B cell (primary cell): ENCODE results near the gene HK2. TPM values are rescaled to one million over a fixed set of nuclear protein-coding genes. Genes with fewer than 3 reads are reported as not detected.

Source experiments
- ATAC-seq: fragments of 200-7000 bp; cut with Tn5 transposase; one replicate; pipeline ENCODE4 v1.10.0; 2021; ENCODE audit warnings: low read depth, mild to moderate bottlenecking, moderate number of reproducible peaks, moderate library complexity
- CTCF ChIA-PET: fragments of 350-600 bp; sonication (Branson Sonifier 250); formaldehyde crosslinking; loops from one replicate; lab custom pipeline; 2021; ENCODE audit warnings: antibody characterized with exemption, inconsistent platforms; lab: Charles Lee
- POLR2A ChIA-PET: fragments of 350-600 bp; sonication (Branson Sonifier 250); formaldehyde crosslinking; loops from one replicate; lab custom pipeline; 2021; ENCODE audit warnings: antibody characterized with exemption; lab: Charles Lee
- DNase-seq: peaks from one replicate; pipeline ENCODE4 v3.0.0; 2013
- H2AFZ ChIP-seq: 2 replicates; pipeline ENCODE4 v1.6.1; 2012; ENCODE audit warnings: mild to moderate bottlenecking, low read depth, low read length; ENCODE audit not compliant: insufficient read depth, poor library complexity, severe bottlenecking
- H3K27ac ChIP-seq, 2 donors: 1 replicate in 1 of 2; 2 replicates in 1 of 2; pipeline ENCODE4 v1.5.1; 2012 to 2013; ENCODE audit warnings: low read length in 2 of 2, mild to moderate bottlenecking in 2 of 2, moderate library complexity in 1 of 2
- H3K27me3 ChIP-seq, 4 experiments: fragments of 200-600 bp in 1 of 4; sonication (generic) in 1 of 4; replicated peaks in 1 of 4; 1 replicate in 2 of 4; 2 replicates in 2 of 4; pipeline versions ENCODE4 v1.6.1 to v1.7.0; 2013 to 2016; ENCODE audit warnings: low read length in 3 of 4, mild to moderate bottlenecking in 2 of 4, mixed read lengths in 1 of 4, moderate library complexity in 1 of 4; ENCODE audit not compliant: insufficient read depth in 4 of 4, control insufficient read depth in 3 of 4; ENCODE audit errors: control extremely low read depth in 1 of 4
- H3K36me3 ChIP-seq, 2 experiments: replicated peaks in 1 of 2; 1 replicate in 1 of 2; 2 replicates in 1 of 2; pipeline versions ENCODE4 v1.6.1 to v1.7.1; 2013; ENCODE audit warnings: low read length in 1 of 2; ENCODE audit not compliant: insufficient read depth in 2 of 2, control insufficient read depth in 1 of 2; ENCODE audit errors: control extremely low read depth in 1 of 2, extremely low read depth in 1 of 2
- H3K4me1 ChIP-seq, 2 donors: fragments of 200-600 bp in 1 of 2; sonication (generic) in 1 of 2; 1 replicate in 1 of 2; 2 replicates in 1 of 2; pipeline versions ENCODE4 v1.5.1 to v1.6.1; 2013 to 2017; ENCODE audit warnings: low read length in 2 of 2; ENCODE audit not compliant: control insufficient read depth in 2 of 2, insufficient read depth in 2 of 2
- H3K4me2 ChIP-seq: replicated peaks from 2 replicates; pipeline ENCODE3; 2012; ENCODE audit warnings: mild to moderate bottlenecking, low read depth, low read length; ENCODE audit not compliant: poor library complexity, severe bottlenecking
- H3K4me3 ChIP-seq, 5 experiments: fragments of 200-600 bp in 1 of 5; sonication (generic) in 1 of 5; 1 replicate in 3 of 5; 2 replicates in 2 of 5; pipeline versions ENCODE4 v1.5.1 to v1.7.0; 2011 to 2016; ENCODE audit warnings: low read length in 4 of 5, mild to moderate bottlenecking in 4 of 5, low read depth in 2 of 5, control low read depth in 1 of 5, moderate library complexity in 1 of 5; ENCODE audit not compliant: insufficient read depth in 1 of 5; ENCODE audit errors: control extremely low read depth in 1 of 5, extremely low read depth in 1 of 5
- H3K79me2 ChIP-seq: fragments of 200-600 bp; sonication (generic); one replicate; pipeline ENCODE4 v1.6.0; 2016; ENCODE audit warnings: low read length; ENCODE audit not compliant: control insufficient read depth, insufficient read depth
- H3K9ac ChIP-seq: fragments of 200-600 bp; sonication (generic); 2 replicates; pipeline ENCODE4 v1.6.1; 2017; ENCODE audit warnings: mild to moderate bottlenecking, low read length, moderate library complexity
- H3K9me3 ChIP-seq, 3 donors: one replicate each; pipeline versions ENCODE4 v1.6.1 to v1.7.1; 2013; ENCODE audit warnings: low read length in 2 of 3; ENCODE audit not compliant: control insufficient read depth in 2 of 3, insufficient read depth in 1 of 3; ENCODE audit errors: control extremely low read depth in 1 of 3
- H4K20me1 ChIP-seq: 2 replicates; pipeline ENCODE4 v1.6.0; 2012; ENCODE audit warnings: mild to moderate bottlenecking, low read length; ENCODE audit not compliant: insufficient read depth, control insufficient read depth, poor library complexity, severe bottlenecking
- H3K27ac Mint-ChIP-seq: one replicate; pipeline ENCODE4 v1.8.0; 2021; ENCODE audit warnings: mixed read lengths
- H3K27me3 Mint-ChIP-seq: one replicate; pipeline ENCODE4 v1.8.0; 2021; ENCODE audit warnings: mixed read lengths
- H3K4me1 Mint-ChIP-seq: one replicate; pipeline ENCODE4 v1.8.0; 2021; ENCODE audit warnings: mixed read lengths
- H3K4me3 Mint-ChIP-seq: one replicate; pipeline ENCODE4 v1.8.0; 2021; ENCODE audit warnings: mixed read lengths
- H3K9me3 Mint-ChIP-seq: one replicate; pipeline ENCODE4 v1.8.0; 2022; ENCODE audit warnings: mixed read lengths; ENCODE audit not compliant: insufficient read depth
- EZH2 ChIP-seq: IDR thresholded peaks from 2 replicates; pipeline ENCODE4 v1.6.1; 2012; ENCODE audit warnings: borderline replicate concordance, low read depth, mild to moderate bottlenecking, moderate library complexity, low read length; ENCODE audit not compliant: insufficient read depth, poor library complexity, severe bottlenecking
- WGBS: methylation state at CpG from one replicate; pipeline ENCODE4 v1.1.5; 2013; ENCODE audit warnings: missing lambda C conversion rate; ENCODE audit not compliant: insufficient coverage; 5-methylcytosine and 5-hydroxymethylcytosine counted together
- intact Hi-C: fragments of 100-400 bp; cut with micrococcal nuclease; formaldehyde crosslinking; loops from one replicate; pipeline ENCODE4 v1.10.0; 2022
- polyA plus RNA-seq: library from polyadenylated mRNA; depleted of rRNA; stranded (reverse); fragments of >200 nt; gene quantifications from 2 replicates; pipeline ENCODE4 v1.2.3, GENCODE V29; 2012
- total RNA-seq, 2 donors: library from RNA; stranded (reverse); fragments of 120-200 nt in 1 of 2; gene quantifications; 1 replicate in 1 of 2; 2 replicates in 1 of 2; pipeline versions ENCODE4 v1.2.3 to v1.2.4, GENCODE V29; 2013 to 2022
- TF ChIP-seq, protein P1 (sequence below): fragments of 200-600 bp; IDR thresholded peaks from one replicate; pipeline ENCODE4 v1.8.0; 2022; ENCODE audit warnings: antibody characterized with exemption, mild to moderate bottlenecking

Gene HK2
- total and polyA plus RNA-seq, 2 donors (not counting 1 experiment from before 2014, with no cell fraction given) = 5.0 to 5.7 TPM

GRCh38 chr2:74843899-74844298 lies 10.0 kb downstream of the HK2 start:
- H4K20me1 ChIP-seq = peaks cover 5% of the 10 kb centered on the region
- no peaks in the 10 kb centered on the region for H3K9me3 ChIP-seq
- H3K4me3 Mint-ChIP-seq = peak overlapping the region; percentile 21
- ATAC-seq (peak; percentile 91), DNase-seq (peak; percentile 69)
- peak overlapping the region; percentile 18 for H3K9ac ChIP-seq
- H3K4me2 ChIP-seq = peak overlapping the region; percentile 63
- no peaks in the 10 kb centered on the region for H3K27me3 ChIP-seq
- CTCF ChIA-PET = interaction anchor here (0.6 to 1.2 kb wide), 6 partner anchors 8 to 153 kb away, joined by 3 to 5 read pairs (median 3); no protein-coding TSS in a partner anchor
- H3K4me1 ChIP-seq = peaks cover 34 to 50% of the 10 kb centered on the region in 2 donors
- H3K27me3 Mint-ChIP-seq = no peaks in the 10 kb centered on the region
- no peak for TF ChIP-seq EZH2
- TF ChIP-seq, protein P1, sequence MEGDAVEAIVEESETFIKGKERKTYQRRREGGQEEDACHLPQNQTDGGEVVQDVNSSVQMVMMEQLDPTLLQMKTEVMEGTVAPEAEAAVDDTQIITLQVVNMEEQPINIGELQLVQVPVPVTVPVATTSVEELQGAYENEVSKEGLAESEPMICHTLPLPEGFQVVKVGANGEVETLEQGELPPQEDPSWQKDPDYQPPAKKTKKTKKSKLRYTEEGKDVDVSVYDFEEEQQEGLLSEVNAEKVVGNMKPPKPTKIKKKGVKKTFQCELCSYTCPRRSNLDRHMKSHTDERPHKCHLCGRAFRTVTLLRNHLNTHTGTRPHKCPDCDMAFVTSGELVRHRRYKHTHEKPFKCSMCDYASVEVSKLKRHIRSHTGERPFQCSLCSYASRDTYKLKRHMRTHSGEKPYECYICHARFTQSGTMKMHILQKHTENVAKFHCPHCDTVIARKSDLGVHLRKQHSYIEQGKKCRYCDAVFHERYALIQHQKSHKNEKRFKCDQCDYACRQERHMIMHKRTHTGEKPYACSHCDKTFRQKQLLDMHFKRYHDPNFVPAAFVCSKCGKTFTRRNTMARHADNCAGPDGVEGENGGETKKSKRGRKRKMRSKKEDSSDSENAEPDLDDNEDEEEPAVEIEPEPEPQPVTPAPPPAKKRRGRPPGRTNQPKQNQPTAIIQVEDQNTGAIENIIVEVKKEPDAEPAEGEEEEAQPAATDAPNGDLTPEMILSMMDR = no peak
- H2AFZ ChIP-seq = peak overlapping the region; percentile 43
- peaks cover 89% of the 10 kb centered on the region for H3K79me2 ChIP-seq
- intact Hi-C loops = loop anchor here (1.0 kb wide), 1 partner anchor 9 kb away; no protein-coding TSS in a partner anchor
- peak overlapping the region in 1 of 5 experiments; percentile 23 for H3K4me3 ChIP-seq
- POLR2A ChIA-PET = interaction anchor here (1.0 kb wide), 1 partner anchor 9 kb away, joined by 6 read pairs; no protein-coding TSS in a partner anchor
- H3K36me3 ChIP-seq = peaks cover 0 to 3% of the 10 kb centered on the region in 2 experiments
- no peaks in the 10 kb centered on the region for H3K9me3 Mint-ChIP-seq
- H3K27ac ChIP-seq = peak overlapping the region; percentile 28 to 53
- H3K4me1 Mint-ChIP-seq = peaks cover 56% of the 10 kb centered on the region
- peak overlapping the region; percentile 64 for H3K27ac Mint-ChIP-seq

- CTCF ChIA-PET = interaction anchor here (1.2 to 1.6 kb wide), 2 partner anchors 8 to 29 kb away, joined by 3 to 5 read pairs; no protein-coding TSS in a partner anchor
- H4K20me1 ChIP-seq = peaks cover 5% of the 10 kb centered on the region
Observed at GRCh38 chr2:74844752-74845151, 10.8 kb downstream of the HK2 start.

More at GRCh38 chr2:74844752-74845151, 10.8 kb downstream of the HK2 start:
- no peak for DNase-seq
- intact Hi-C loops = loop anchor here (1.0 kb wide), 1 partner anchor 9 kb away; no protein-coding TSS in a partner anchor
- Mint-ChIP-seq H3K27me3 (no peaks in the 10 kb centered on the region), H3K9me3 (no peaks in the 10 kb centered on the region), H3K4me3 (no peak overlapping the region), H3K4me1 (peaks cover 63% of the 10 kb centered on the region), H3K27ac (no peak overlapping the region)
- no peak overlapping the region for H3K4me2 ChIP-seq
- no peak for ATAC-seq
- H3K4me1 ChIP-seq = peaks cover 43 to 59% of the 10 kb centered on the region in 2 donors
- H3K4me3 ChIP-seq = no peak overlapping the region
- peaks cover 82% of the 10 kb centered on the region for H3K79me2 ChIP-seq
- peak overlapping the region in 1 of 2 donors; percentile 2 for H3K27ac ChIP-seq
- no peaks in the 10 kb centered on the region for H3K27me3 ChIP-seq
- H3K36me3 ChIP-seq = peaks cover 0 to 3% of the 10 kb centered on the region in 2 experiments
- H3K9me3 ChIP-seq = no peaks in the 10 kb centered on the region
- POLR2A ChIA-PET = no interaction called here
- TF ChIP-seq, protein P1 = no peak
- TF ChIP-seq EZH2 = no peak
- no peak overlapping the region for H2AFZ ChIP-seq
- no peak overlapping the region for H3K9ac ChIP-seq
- WGBS = 97% methylated on average over 3 of the region's 4 CpGs
